Upper lobe of left lung (tissue), 6 donors: Measurements from ENCODE around the gene WSCD2. TPM values are rescaled to one million over a fixed set of nuclear protein-coding genes. Genes with fewer than 3 reads are reported as not detected.
A peak's percentile ranks its signal among the peaks of the same experiment; 100 is the strongest.

ENCODE experiments used
- ATAC-seq, 2 donors: fragments of 200-7000 bp; cut with Tn5 transposase; one replicate each; pipeline ENCODE4 v1.9.1; 2022; ENCODE audit warnings: mild to moderate bottlenecking in 2 of 2, moderate library complexity in 2 of 2; ENCODE audit not compliant: low FRiP score in 2 of 2
- DNase-seq, 2 donors: peaks; one replicate each; pipeline ENCODE4 v3.0.0-alpha.2; 2019 to 2020
- H3K27ac ChIP-seq, 4 donors: fragments of 200-600 bp; sonication (generic); one replicate each; pipeline ENCODE4 v1.5.1; 2016 to 2019
- H3K27me3 ChIP-seq, 4 donors: fragments of 200-600 bp; sonication (generic); one replicate each; pipeline ENCODE4 v1.5.1; 2017 to 2019
- H3K36me3 ChIP-seq, 4 donors: fragments of 200-600 bp; sonication (generic); one replicate each; pipeline ENCODE4 v1.5.1; 2016 to 2019
- H3K4me1 ChIP-seq, 4 donors: fragments of 200-600 bp; sonication (generic); one replicate each; pipeline ENCODE4 v1.5.1; 2018 to 2019
- H3K4me3 ChIP-seq, 4 donors: fragments of 200-600 bp; sonication (generic); one replicate each; pipeline ENCODE4 v1.5.1; 2017 to 2019; ENCODE audit warnings: mild to moderate bottlenecking in 2 of 4, moderate library complexity in 1 of 4
- H3K9me3 ChIP-seq, 4 donors: fragments of 200-600 bp; sonication (generic); one replicate each; pipeline ENCODE4 v1.5.1; 2018 to 2019
- CTCF ChIP-seq, 6 experiments: fragments of 450-650 bp in 4 of 6; fragments of 200-600 bp in 2 of 6; sonication (generic) in 2 of 6; IDR thresholded peaks; one replicate each; pipeline ENCODE4 v1.5.1; 2016 to 2019; ENCODE audit warnings: antibody characterized with exemption in 6 of 6
- EP300 ChIP-seq, 4 donors: sonication (generic); formaldehyde crosslinking; IDR thresholded peaks; one replicate each; pipeline ENCODE4 v1.5.1; 2017; ENCODE audit warnings: antibody characterized with exemption in 4 of 4, control low read depth in 2 of 4
- POLR2A ChIP-seq, 4 donors: fragments of 450-650 bp; IDR thresholded peaks; one replicate each; pipeline ENCODE4 v1.5.1; 2016 to 2017; ENCODE audit warnings: antibody characterized with exemption in 4 of 4, mild to moderate bottlenecking in 2 of 4
- POLR2AphosphoS5 ChIP-seq, 2 donors: sonication (generic); formaldehyde crosslinking; IDR thresholded peaks; one replicate each; pipeline ENCODE4 v1.5.1; 2017; ENCODE audit warnings: antibody characterized with exemption in 2 of 2
- WGBS, 2 donors: methylation state at CpG; one replicate each; pipeline ENCODE4 v1.1.5; 2017 to 2018; 5-methylcytosine and 5-hydroxymethylcytosine counted together
- total RNA-seq, 6 donors: library from RNA; depleted of rRNA in 4 of 6; stranded (reverse); fragments of >200 nt in 4 of 6; gene quantifications; one replicate each; pipeline versions ENCODE4 v1.1.0 to v1.2.1, GENCODE V29; 2016 to 2021
- donor health status: DM: no; HTN: no; CAD: no; lungs with moderate emphysema.
- donor health status: DM: no; HTN: yes; CAD: no; lungs with severe emphysema.

WSCD2 gene
- total RNA-seq, 6 donors from 2014 or later = 0.17 to 1.0 (median 0.71) TPM

- no peaks in the 10 kb centered on the region for H3K4me1 ChIP-seq
- no peaks in the 10 kb centered on the region for H3K36me3 ChIP-seq
- TF ChIP-seq POLR2AphosphoS5 (IDR thresholded peaks at IDR 0.05) (no peak), POLR2A (IDR thresholded peaks at IDR 0.05) (no peak), CTCF (IDR thresholded peaks at IDR 0.05) (no peak), EP300 (IDR thresholded peaks at IDR 0.05) (no peak)
- no peak overlapping the region for H3K4me3 ChIP-seq
- H3K27me3 ChIP-seq = no peaks in the 10 kb centered on the region
- H3K9me3 ChIP-seq = peaks cover 6 to 17% (median 7%) of the 10 kb centered on the region in 4 donors
- WGBS, 2 donors = 60 to 74% methylated on average over 13 of the region's 13 CpGs
- DNase-seq (no peak), ATAC-seq (no peak)
- no peak overlapping the region for H3K27ac ChIP-seq
These were observed 38.8 kb upstream of the WSCD2 start for GRCh38 chr12:108090107-108090899.

GRCh38 chr12:108090932-108091678, 38.0 kb upstream of the WSCD2 start:
- Histone ChIP-seq H3K9me3 (peaks cover 6 to 17% (median 7%) of the 10 kb centered on the region in 4 donors), H3K4me1 (no peaks in the 10 kb centered on the region), H3K27me3 (no peaks in the 10 kb centered on the region), H3K4me3 (no peak overlapping the region), H3K36me3 (no peaks in the 10 kb centered on the region), H3K27ac (no peak overlapping the region)
- DNase-seq = no peak
- WGBS, 2 donors = 79 to 81% methylated on average over 10 of the region's 10 CpGs
- ATAC-seq = peak in 1 of 2 donors; percentile 88
- TF ChIP-seq POLR2A (IDR thresholded peaks at IDR 0.05) (no peak), POLR2AphosphoS5 (IDR thresholded peaks at IDR 0.05) (no peak), EP300 (IDR thresholded peaks at IDR 0.05) (no peak)

- 52 to 72% methylated on average over 1 to 4 of the region's 4 CpGs for WGBS, 2 donors
- no peaks in the 10 kb centered on the region for H3K36me3 ChIP-seq
- H3K4me3 ChIP-seq = no peak overlapping the region
- H3K27ac ChIP-seq = no peak overlapping the region
- DNase-seq = no peak
- H3K4me1 ChIP-seq = no peaks in the 10 kb centered on the region
- TF ChIP-seq POLR2AphosphoS5 (IDR thresholded peaks at IDR 0.05) = no peak
- TF ChIP-seq EP300 (IDR thresholded peaks at IDR 0.05) = no peak
- TF ChIP-seq CTCF (IDR thresholded peaks at IDR 0.05) = no peak
- TF ChIP-seq POLR2A (IDR thresholded peaks at IDR 0.05) = no peak
- H3K27me3 ChIP-seq = no peaks in the 10 kb centered on the region
- peaks cover 5 to 17% (median 7%) of the 10 kb centered on the region in 4 donors for H3K9me3 ChIP-seq
- ATAC-seq = peak in 1 of 2 donors; percentile 49
These were observed 37.4 kb upstream of the WSCD2 start for GRCh38 chr12:108091679-108092051.

GRCh38 chr12:108093209-108093608, 35.9 kb upstream of the WSCD2 start:
- H3K4me3 ChIP-seq = no peak overlapping the region
- no peaks in the 10 kb centered on the region for H3K36me3 ChIP-seq
- H3K4me1 ChIP-seq = no peaks in the 10 kb centered on the region
- WGBS, 2 donors = 58 to 65% methylated on average over 4 of the region's 4 CpGs
- no peaks in the 10 kb centered on the region for H3K27me3 ChIP-seq
- ATAC-seq (no peak), DNase-seq (no peak)
- no peak overlapping the region for H3K27ac ChIP-seq
- TF ChIP-seq POLR2AphosphoS5 (IDR thresholded peaks at IDR 0.05) = no peak
- no peak for TF ChIP-seq CTCF (IDR thresholded peaks at IDR 0.05)
- TF ChIP-seq POLR2A (IDR thresholded peaks at IDR 0.05) = no peak
- no peak for TF ChIP-seq EP300 (IDR thresholded peaks at IDR 0.05)
- peaks cover 0 to 6% (median 3%) of the 10 kb centered on the region in 4 donors for H3K9me3 ChIP-seq

- no peak overlapping the region for H3K27ac ChIP-seq
- no peak for ATAC-seq
- H3K4me1 ChIP-seq = no peaks in the 10 kb centered on the region
- no peaks in the 10 kb centered on the region for H3K27me3 ChIP-seq
- DNase-seq = no peak
- H3K4me3 ChIP-seq = no peak overlapping the region
- no peaks in the 10 kb centered on the region for H3K9me3 ChIP-seq
- TF ChIP-seq CTCF (IDR thresholded peaks at IDR 0.05) (no peak), POLR2AphosphoS5 (IDR thresholded peaks at IDR 0.05) (no peak), POLR2A (IDR thresholded peaks at IDR 0.05) (no peak), EP300 (IDR thresholded peaks at IDR 0.05) (no peak)
- 62 to 79% methylated on average over 2 of the region's 2 CpGs for WGBS, 2 donors
- H3K36me3 ChIP-seq = no peaks in the 10 kb centered on the region
These were observed 34.9 kb upstream of the WSCD2 start for GRCh38 chr12:108094056-108094649.
